Lower lobe of right lung (tissue), 2 donors: ENCODE results near the gene PCDHA1. TPM values are rescaled to one million over a fixed set of nuclear protein-coding genes. Genes with fewer than 3 reads are reported as not detected.

ENCODE experiments used
- ATAC-seq, 2 donors: fragments of 200-7000 bp; cut with Tn5 transposase; one replicate each; pipeline ENCODE4 v1.9.1; 2020 to 2022; ENCODE audit warnings: mild to moderate bottlenecking in 2 of 2, moderate library complexity in 2 of 2
- DNase-seq: peaks from one replicate; pipeline ENCODE4 v3.0.0-alpha.2; 2020
- H3K27ac ChIP-seq: fragments of 200-600 bp; one replicate; pipeline ENCODE4 v1.8.0; 2022
- H3K27me3 ChIP-seq: fragments of 200-600 bp; one replicate; pipeline ENCODE4 v1.8.0; 2022; ENCODE audit warnings: low read depth
- H3K36me3 ChIP-seq: fragments of 200-600 bp; one replicate; pipeline ENCODE4 v1.8.0; 2022; ENCODE audit warnings: mild to moderate bottlenecking
- H3K4me1 ChIP-seq: fragments of 200-600 bp; one replicate; pipeline ENCODE4 v1.8.0; 2022
- H3K4me3 ChIP-seq: fragments of 200-600 bp; one replicate; pipeline ENCODE4 v1.8.0; 2022; ENCODE audit warnings: mild to moderate bottlenecking
- H3K9me3 ChIP-seq: fragments of 200-600 bp; one replicate; pipeline ENCODE4 v1.8.0; 2022
- intact Hi-C: fragments of 100-400 bp; cut with DNase I; formaldehyde crosslinking; loops from one replicate; pipeline ENCODE4 v1.11.0; 2022
- total RNA-seq: library from RNA; stranded (reverse); fragmentation: NEBNext Ultra II Directional; extraction: Animal tissue kit (Norgen Biotek cat#: 25700); gene quantifications from one replicate; pipeline ENCODE4 v1.2.1, GENCODE V29; 2021
- TF ChIP-seq, protein P1 (sequence below): fragments of 200-600 bp; IDR thresholded peaks from one replicate; pipeline ENCODE4 v1.8.0; 2022; ENCODE audit warnings: antibody characterized with exemption, mild to moderate bottlenecking
- donor health status: DM: no; HTN: yes; CAD: no; lungs with severe emphysema.

Gene PCDHA1
- total RNA-seq, 1 donor from 2014 or later = not detected

DNA sequence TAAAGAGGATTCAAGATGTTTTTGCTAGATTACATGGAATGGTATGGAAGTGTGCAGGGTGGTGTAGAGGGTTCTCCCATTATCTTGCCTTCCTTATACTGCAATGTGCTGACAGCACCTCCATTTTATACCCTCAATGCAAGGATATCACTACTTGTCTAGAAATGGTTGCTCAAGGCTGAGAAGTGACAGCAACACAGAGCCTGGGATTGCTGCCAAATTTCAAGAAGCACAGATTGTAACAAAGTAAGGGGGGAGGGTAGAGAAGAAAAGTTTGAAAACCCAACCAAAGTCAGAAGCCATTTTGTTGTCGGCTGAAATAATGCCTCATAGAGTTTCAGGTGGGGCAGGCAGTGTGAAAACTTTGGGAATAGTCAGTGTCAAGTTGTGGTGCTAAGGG lies 210.1 kb downstream of the PCDHA1 start:
- ATAC-seq (peak in 1 of 2 donors; percentile 50), DNase-seq (no peak)
- H3K36me3 ChIP-seq = no peaks in the 10 kb centered on the region
- intact Hi-C loops = no loop called here
- no peaks in the 10 kb centered on the region for H3K4me1 ChIP-seq
- no peaks in the 10 kb centered on the region for H3K9me3 ChIP-seq
- TF ChIP-seq, protein P1, sequence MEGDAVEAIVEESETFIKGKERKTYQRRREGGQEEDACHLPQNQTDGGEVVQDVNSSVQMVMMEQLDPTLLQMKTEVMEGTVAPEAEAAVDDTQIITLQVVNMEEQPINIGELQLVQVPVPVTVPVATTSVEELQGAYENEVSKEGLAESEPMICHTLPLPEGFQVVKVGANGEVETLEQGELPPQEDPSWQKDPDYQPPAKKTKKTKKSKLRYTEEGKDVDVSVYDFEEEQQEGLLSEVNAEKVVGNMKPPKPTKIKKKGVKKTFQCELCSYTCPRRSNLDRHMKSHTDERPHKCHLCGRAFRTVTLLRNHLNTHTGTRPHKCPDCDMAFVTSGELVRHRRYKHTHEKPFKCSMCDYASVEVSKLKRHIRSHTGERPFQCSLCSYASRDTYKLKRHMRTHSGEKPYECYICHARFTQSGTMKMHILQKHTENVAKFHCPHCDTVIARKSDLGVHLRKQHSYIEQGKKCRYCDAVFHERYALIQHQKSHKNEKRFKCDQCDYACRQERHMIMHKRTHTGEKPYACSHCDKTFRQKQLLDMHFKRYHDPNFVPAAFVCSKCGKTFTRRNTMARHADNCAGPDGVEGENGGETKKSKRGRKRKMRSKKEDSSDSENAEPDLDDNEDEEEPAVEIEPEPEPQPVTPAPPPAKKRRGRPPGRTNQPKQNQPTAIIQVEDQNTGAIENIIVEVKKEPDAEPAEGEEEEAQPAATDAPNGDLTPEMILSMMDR = no peak
- H3K27ac ChIP-seq = no peak overlapping the region
- no peak overlapping the region for H3K4me3 ChIP-seq
- H3K27me3 ChIP-seq = no peaks in the 10 kb centered on the region

DNA sequence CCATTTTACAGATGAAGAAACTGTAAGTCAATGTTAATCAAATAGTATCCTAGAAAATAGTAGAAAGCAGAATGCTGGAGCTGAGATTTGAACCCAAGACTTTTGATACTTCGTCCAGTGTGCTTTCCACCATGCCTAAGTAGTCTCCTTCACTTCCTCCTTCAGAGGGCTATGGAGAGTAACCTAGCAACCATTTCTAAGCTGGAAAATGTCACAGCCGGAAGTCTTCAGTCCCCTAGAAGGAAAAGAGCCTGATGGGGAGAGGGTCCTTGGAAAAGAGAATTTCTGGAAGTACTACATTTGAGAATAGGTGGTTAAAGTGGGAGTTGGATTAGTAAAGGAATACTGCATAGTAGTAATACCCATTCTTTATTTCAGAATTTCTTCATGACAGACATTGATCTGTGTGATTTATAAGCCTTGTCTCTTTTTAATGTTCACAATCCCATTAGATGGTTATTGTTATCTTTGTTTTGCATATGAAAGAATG lies 213.0 kb downstream of the PCDHA1 start:
- no peak overlapping the region for H3K27ac ChIP-seq
- no peaks in the 10 kb centered on the region for H3K9me3 ChIP-seq
- intact Hi-C loops = no loop called here
- no peak overlapping the region for H3K4me3 ChIP-seq
- ATAC-seq (no peak), DNase-seq (no peak)
- TF ChIP-seq, protein P1 = no peak
- no peaks in the 10 kb centered on the region for H3K27me3 ChIP-seq
- H3K36me3 ChIP-seq = no peaks in the 10 kb centered on the region
- peaks cover 14% of the 10 kb centered on the region for H3K4me1 ChIP-seq

DNA sequence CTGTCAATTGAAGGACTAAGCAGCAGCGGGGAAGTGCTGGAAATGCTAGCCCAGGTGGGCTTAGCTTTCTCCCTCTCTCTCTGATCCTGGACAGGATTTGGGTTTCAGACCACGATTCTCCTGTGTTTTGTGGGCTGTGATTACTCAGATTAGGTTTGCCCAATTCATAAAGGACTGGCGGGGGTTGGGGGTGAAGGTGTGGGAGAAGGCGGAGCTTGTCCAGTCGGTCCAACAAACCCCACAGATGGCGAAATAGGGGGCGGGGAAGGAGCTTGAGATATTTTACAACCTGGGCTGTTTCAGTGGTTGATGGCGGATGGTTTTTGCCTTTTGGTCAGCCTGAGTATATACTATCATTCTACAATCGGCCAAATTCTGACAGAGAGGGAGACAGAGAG lies 215.5 kb downstream of the PCDHA1 start:
- Histone ChIP-seq H3K27ac (peak overlapping the region; percentile 48), H3K4me3 (peak overlapping the region; percentile 38), H3K36me3 (no peaks in the 10 kb centered on the region), H3K4me1 (peaks cover 22% of the 10 kb centered on the region), H3K9me3 (no peaks in the 10 kb centered on the region), H3K27me3 (no peaks in the 10 kb centered on the region)
- TF ChIP-seq, protein P1 = no peak
- peak; percentile 69 to 71 for ATAC-seq
- DNase-seq = peak; percentile 80
- intact Hi-C loops = no loop called here

DNA sequence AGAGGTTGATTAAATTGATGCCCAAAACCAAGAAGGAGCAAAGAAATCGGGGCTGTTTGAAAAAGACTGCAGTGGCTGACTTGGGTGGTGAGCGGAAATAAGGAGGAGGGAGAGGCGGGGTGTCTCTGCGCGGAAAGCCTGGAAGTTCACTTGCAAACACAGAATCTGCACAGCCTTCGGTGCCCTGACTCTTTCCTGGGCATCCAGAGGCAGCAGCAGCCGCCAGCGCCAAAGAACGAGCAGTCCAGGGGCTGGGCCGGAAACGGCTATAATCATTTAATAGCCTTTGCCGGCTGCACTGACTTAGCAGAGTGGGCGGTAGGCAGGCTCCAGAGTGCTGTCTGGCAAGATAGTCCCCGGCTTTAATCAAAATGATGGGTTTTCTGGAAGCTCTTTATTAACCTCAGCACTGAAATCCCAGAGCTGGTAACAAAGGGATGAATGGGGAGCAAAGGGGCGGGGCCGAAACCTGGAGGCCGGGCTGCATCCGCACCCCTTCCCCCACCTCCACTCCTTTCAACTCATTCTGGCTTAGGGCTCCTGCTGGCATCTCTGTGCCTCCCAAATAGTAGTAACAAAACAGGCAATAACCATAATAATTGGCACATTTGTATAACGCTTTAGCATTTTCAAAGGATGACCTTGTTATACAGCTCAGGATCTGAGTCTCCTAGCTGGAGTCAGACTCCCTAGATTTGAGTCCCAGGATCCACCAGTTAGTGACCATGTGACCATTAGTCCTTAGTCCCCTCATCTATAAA lies 216.1 kb downstream of the PCDHA1 start:
- ATAC-seq (peak; percentile 13 to 15), DNase-seq (peak; percentile 50)
- Histone ChIP-seq H3K27me3 (no peaks in the 10 kb centered on the region), H3K36me3 (no peaks in the 10 kb centered on the region), H3K9me3 (no peaks in the 10 kb centered on the region), H3K27ac (peak overlapping the region; percentile 48), H3K4me1 (peaks cover 22% of the 10 kb centered on the region), H3K4me3 (peak overlapping the region; percentile 38)
- intact Hi-C loops = no loop called here
- TF ChIP-seq, protein P1 = no peak

DNA sequence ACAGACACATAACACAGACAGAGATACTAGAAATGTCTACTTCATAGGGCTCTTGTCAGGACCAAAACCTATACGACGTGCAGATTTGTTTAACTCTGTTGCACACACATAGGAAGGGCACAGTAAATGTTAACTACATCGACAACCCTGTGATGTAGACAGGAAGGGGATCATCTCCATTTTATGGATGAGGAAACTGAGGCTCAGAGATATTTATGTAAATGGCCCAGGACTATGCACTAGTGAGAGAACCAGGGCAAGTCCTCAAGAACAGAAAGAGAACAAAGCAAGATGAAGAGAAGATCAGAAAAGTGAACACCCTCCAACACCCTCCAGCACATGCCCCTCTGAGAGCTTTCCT lies 216.6 kb downstream of the PCDHA1 start:
- no peak for DNase-seq
- Histone ChIP-seq H3K4me3 (no peak overlapping the region), H3K27ac (no peak overlapping the region), H3K36me3 (no peaks in the 10 kb centered on the region), H3K27me3 (no peaks in the 10 kb centered on the region), H3K9me3 (no peaks in the 10 kb centered on the region), H3K4me1 (peaks cover 22% of the 10 kb centered on the region)
- ATAC-seq = no peak
- TF ChIP-seq, protein P1 = no peak
- intact Hi-C loops = no loop called here
